WTC11 (cell line): Measurements from ENCODE around the gene KIRREL3. TPM values are rescaled to one million over a fixed set of nuclear protein-coding genes. Genes with fewer than 3 reads are reported as not detected.

Experiments used
- ATAC-seq: fragments of 200-7000 bp; cut with Tn5 transposase; 2 replicates; pipeline ENCODE4 v1.10.0; 2021; ENCODE audit warnings: mild to moderate bottlenecking, moderate library complexity
- CTCF ChIA-PET: fragments of 300-600 bp; sonication (Branson Sonifier 250); formaldehyde crosslinking; loops from one replicate; lab custom pipeline; 2021; ENCODE audit warnings: antibody characterized with exemption; lab: Charles Lee
- POLR2A ChIA-PET: fragments of 350-600 bp; sonication (Branson Sonifier 250); formaldehyde crosslinking; loops from one replicate; lab custom pipeline; 2021; ENCODE audit warnings: antibody characterized with exemption; lab: Charles Lee
- DNase-seq: peaks from one replicate; pipeline ENCODE4 v3.0.0; 2021; ENCODE audit warnings: low spot score
- H3K27ac Mint-ChIP-seq: 2 replicates; pipeline ENCODE4 v1.8.0; 2021; ENCODE audit warnings: mixed read lengths
- H3K27me3 Mint-ChIP-seq: 2 replicates; pipeline ENCODE4 v1.8.0; 2021; ENCODE audit warnings: low read depth, mild to moderate bottlenecking, moderate library complexity, mixed read lengths
- H3K36me3 Mint-ChIP-seq: 2 replicates; pipeline ENCODE4 v1.8.0; 2021; ENCODE audit warnings: mixed read lengths
- H3K4me1 Mint-ChIP-seq: 2 replicates; pipeline ENCODE4 v1.8.0; 2022; ENCODE audit warnings: mixed read lengths
- H3K4me3 Mint-ChIP-seq: 2 replicates; pipeline ENCODE4 v1.8.0; 2021; ENCODE audit warnings: mild to moderate bottlenecking, moderate library complexity, mixed read lengths
- H3K9me3 Mint-ChIP-seq: 2 replicates; pipeline ENCODE4 v1.8.0; 2021; ENCODE audit warnings: mixed read lengths
- AR ChIP-seq: fragments of 250-450 bp; sonication (Bioruptor Pico); IDR thresholded peaks from 2 replicates; pipeline ENCODE4 v1.9.0; 2021; ENCODE audit warnings: mild to moderate bottlenecking
- CREB1 ChIP-seq: sonication (generic); formaldehyde crosslinking; IDR thresholded peaks from 2 replicates; pipeline ENCODE4 v1.8.0; 2023; ENCODE audit warnings: mild to moderate bottlenecking, missing genetic modification reagents
- JAZF1 ChIP-seq: fragments of 250-450 bp; sonication (Bioruptor Pico); IDR thresholded peaks from 2 replicates; pipeline ENCODE4 v1.9.0; 2021; ENCODE audit warnings: moderate library complexity, mild to moderate bottlenecking, inconsistent platforms
- MAX ChIP-seq: sonication (generic); formaldehyde crosslinking; IDR thresholded peaks from 2 replicates; pipeline ENCODE4 v1.8.0; 2022; ENCODE audit warnings: mild to moderate bottlenecking, missing genetic modification reagents
- MYBL2 ChIP-seq: sonication (generic); formaldehyde crosslinking; IDR thresholded peaks from 2 replicates; pipeline ENCODE4 v1.8.1; 2023; ENCODE audit warnings: mild to moderate bottlenecking, moderate library complexity, missing genetic modification reagents
- NR1H2 ChIP-seq: sonication (generic); formaldehyde crosslinking; IDR thresholded peaks from 2 replicates; pipeline ENCODE4 v1.9.0; 2021; ENCODE audit warnings: mild to moderate bottlenecking, moderate library complexity, missing genetic modification reagents
- PREB ChIP-seq: sonication (generic); formaldehyde crosslinking; IDR thresholded peaks from 2 replicates; pipeline ENCODE4 v1.8.1; 2022; ENCODE audit warnings: mild to moderate bottlenecking, missing genetic modification reagents, moderate library complexity, borderline replicate concordance
- RELA ChIP-seq: sonication (generic); formaldehyde crosslinking; IDR thresholded peaks from 2 replicates; pipeline ENCODE4 v1.8.1; 2022; ENCODE audit warnings: missing genetic modification reagents, mild to moderate bottlenecking, borderline replicate concordance
- RORB ChIP-seq: fragments of 250-450 bp; sonication (Bioruptor Pico); IDR thresholded peaks from 2 replicates; pipeline ENCODE4 v1.9.0; 2021; ENCODE audit warnings: mild to moderate bottlenecking
- SMAD3 ChIP-seq: sonication (generic); formaldehyde crosslinking; IDR thresholded peaks from 2 replicates; pipeline ENCODE4 v1.8.0; 2022; ENCODE audit warnings: missing genetic modification reagents, mild to moderate bottlenecking, borderline replicate concordance
- TEAD4 ChIP-seq: sonication (generic); formaldehyde crosslinking; IDR thresholded peaks from 2 replicates; pipeline ENCODE4 v1.8.0; 2022; ENCODE audit warnings: mild to moderate bottlenecking, missing genetic modification reagents
- USF1 ChIP-seq: sonication (generic); formaldehyde crosslinking; IDR thresholded peaks from 2 replicates; pipeline ENCODE4 v1.8.0; 2022; ENCODE audit warnings: mild to moderate bottlenecking, missing genetic modification reagents
- USF2 ChIP-seq: sonication (generic); formaldehyde crosslinking; IDR thresholded peaks from 2 replicates; pipeline ENCODE4 v1.8.1; 2023; ENCODE audit warnings: mild to moderate bottlenecking, missing genetic modification reagents, moderate library complexity
- ZNF219 ChIP-seq: sonication (generic); formaldehyde crosslinking; IDR thresholded peaks from 2 replicates; pipeline ENCODE4 v1.8.0; 2023; ENCODE audit warnings: missing genetic modification reagents, mild to moderate bottlenecking, borderline replicate concordance
- ZNF281 ChIP-seq: sonication (generic); formaldehyde crosslinking; IDR thresholded peaks from 2 replicates; pipeline ENCODE4 v1.8.0; 2023; ENCODE audit warnings: mild to moderate bottlenecking, missing genetic modification reagents
- ZNF416 ChIP-seq: fragments of 250-450 bp; sonication (Bioruptor Pico); IDR thresholded peaks from 2 replicates; pipeline ENCODE4 v1.9.0; 2021; ENCODE audit warnings: mild to moderate bottlenecking, inconsistent platforms
- ZNF423 ChIP-seq: fragments of 250-450 bp; sonication (Bioruptor Pico); IDR thresholded peaks from 2 replicates; pipeline ENCODE4 v2.1.2; 2022; ENCODE audit warnings: mild to moderate bottlenecking, moderate library complexity
- ZNF671 ChIP-seq: fragments of 250-450 bp; sonication (Bioruptor Pico); IDR thresholded peaks from 2 replicates; pipeline ENCODE4 v1.8.0; 2021; ENCODE audit warnings: mild to moderate bottlenecking
- ZSCAN18 ChIP-seq: fragments of 250-450 bp; sonication (Bioruptor Pico); IDR thresholded peaks from 2 replicates; pipeline ENCODE4 v2.1.2; 2022; ENCODE audit warnings: mild to moderate bottlenecking, moderate library complexity
- total RNA-seq: library from RNA; stranded (reverse); gene quantifications from 3 replicates; pipeline ENCODE4 v1.2.3, GENCODE V29; 2021
- TF ChIP-seq, protein P1 (sequence below): fragments of 200-600 bp; IDR thresholded peaks from 2 replicates; pipeline ENCODE4 v1.8.0; 2022; ENCODE audit warnings: antibody characterized with exemption

KIRREL3 gene
- total RNA-seq, 1 experiment from 2014 or later = 0.59 TPM

GRCh38 chr11:126917531-126918204 is 82.9 kb downstream of the KIRREL3 start (continued):
- no peak for TF ChIP-seq USF2 (CRISPR knock-in tag)
- TF ChIP-seq JAZF1 (CRISPR knock-in tag) = no peak
- TF ChIP-seq ZNF423 (CRISPR knock-in tag) = no peak
- no peak for TF ChIP-seq RELA (CRISPR knock-in tag)
- TF ChIP-seq ZNF671 (CRISPR knock-in tag) = no peak
- TF ChIP-seq PREB (CRISPR knock-in tag) = no peak
- TF ChIP-seq, protein P1, sequence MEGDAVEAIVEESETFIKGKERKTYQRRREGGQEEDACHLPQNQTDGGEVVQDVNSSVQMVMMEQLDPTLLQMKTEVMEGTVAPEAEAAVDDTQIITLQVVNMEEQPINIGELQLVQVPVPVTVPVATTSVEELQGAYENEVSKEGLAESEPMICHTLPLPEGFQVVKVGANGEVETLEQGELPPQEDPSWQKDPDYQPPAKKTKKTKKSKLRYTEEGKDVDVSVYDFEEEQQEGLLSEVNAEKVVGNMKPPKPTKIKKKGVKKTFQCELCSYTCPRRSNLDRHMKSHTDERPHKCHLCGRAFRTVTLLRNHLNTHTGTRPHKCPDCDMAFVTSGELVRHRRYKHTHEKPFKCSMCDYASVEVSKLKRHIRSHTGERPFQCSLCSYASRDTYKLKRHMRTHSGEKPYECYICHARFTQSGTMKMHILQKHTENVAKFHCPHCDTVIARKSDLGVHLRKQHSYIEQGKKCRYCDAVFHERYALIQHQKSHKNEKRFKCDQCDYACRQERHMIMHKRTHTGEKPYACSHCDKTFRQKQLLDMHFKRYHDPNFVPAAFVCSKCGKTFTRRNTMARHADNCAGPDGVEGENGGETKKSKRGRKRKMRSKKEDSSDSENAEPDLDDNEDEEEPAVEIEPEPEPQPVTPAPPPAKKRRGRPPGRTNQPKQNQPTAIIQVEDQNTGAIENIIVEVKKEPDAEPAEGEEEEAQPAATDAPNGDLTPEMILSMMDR = no peak

DNA sequence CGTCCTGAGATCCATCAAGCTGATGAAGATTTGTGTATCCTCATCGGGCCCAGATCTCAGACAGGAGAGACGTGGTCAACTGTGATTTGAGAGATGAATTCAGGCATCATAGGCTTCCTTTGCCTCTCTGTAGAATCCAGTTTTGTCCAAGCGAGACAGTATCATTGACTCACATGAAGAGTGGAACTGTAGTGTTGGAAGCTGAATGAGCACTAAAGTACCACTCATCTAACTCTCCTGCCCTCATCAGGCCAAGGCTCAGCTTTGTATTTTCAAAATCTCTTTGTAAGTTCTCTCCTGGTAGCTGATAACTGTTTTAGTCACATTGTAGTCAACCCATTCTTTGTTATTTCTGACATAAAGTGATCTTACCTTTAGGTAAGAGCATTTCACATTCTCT is 85.1 kb downstream of the KIRREL3 start:
- POLR2A ChIA-PET = no interaction called here
- Mint-ChIP-seq H3K27ac (no peak overlapping the region), H3K4me3 (no peak overlapping the region), H3K27me3 (no peaks in the 10 kb centered on the region), H3K9me3 (peaks cover 11% of the 10 kb centered on the region), H3K36me3 (no peaks in the 10 kb centered on the region), H3K4me1 (peaks cover 9% of the 10 kb centered on the region)
- ATAC-seq (no peak), DNase-seq (no peak)
- CTCF ChIA-PET = interaction anchor here (1.3 kb wide), 1 partner anchor 75 kb away, joined by 7 read pairs; no protein-coding TSS in a partner anchor
- TF ChIP-seq USF2 (CRISPR knock-in tag) (no peak), MAX (CRISPR knock-in tag) (no peak), RORB (no peak), ZNF281 (no peak), ZNF219 (CRISPR knock-in tag) (no peak), ZSCAN18 (no peak)

DNA sequence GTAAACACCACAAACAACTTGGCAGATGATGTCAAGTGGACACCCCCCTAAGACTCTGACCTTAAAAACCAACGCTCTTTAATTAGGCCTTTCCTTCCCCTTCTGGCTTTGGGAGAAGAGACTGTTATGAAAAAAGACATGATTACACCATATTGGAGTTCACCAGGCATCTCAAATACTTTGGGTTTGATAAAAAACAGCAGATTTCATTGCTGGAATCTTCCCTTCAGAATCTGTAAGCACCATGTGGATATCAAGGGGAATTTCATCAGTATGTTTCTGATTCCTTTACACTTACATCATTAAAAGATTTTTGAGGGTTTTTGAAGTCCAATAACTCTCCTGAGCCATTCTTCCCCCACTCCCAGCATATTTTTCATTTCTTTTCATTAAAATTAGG is 85.6 kb downstream of the KIRREL3 start:
- POLR2A ChIA-PET = no interaction called here
- DNase-seq (no peak), ATAC-seq (no peak)
- no peak overlapping the region for H3K4me3 Mint-ChIP-seq
- no peaks in the 10 kb centered on the region for H3K27me3 Mint-ChIP-seq
- H3K4me1 Mint-ChIP-seq = peaks cover 9% of the 10 kb centered on the region
- no peaks in the 10 kb centered on the region for H3K36me3 Mint-ChIP-seq
- no peak overlapping the region for H3K27ac Mint-ChIP-seq
- H3K9me3 Mint-ChIP-seq = peaks cover 11% of the 10 kb centered on the region
- CTCF ChIA-PET = interaction anchor here (1.3 kb wide), 1 partner anchor 75 kb away, joined by 7 read pairs; no protein-coding TSS in a partner anchor
- TF ChIP-seq ZNF416 (CRISPR knock-in tag) = no peak
- no peak for TF ChIP-seq MYBL2 (CRISPR knock-in tag)
- no peak for TF ChIP-seq CREB1
- TF ChIP-seq AR (CRISPR knock-in tag) = no peak
- no peak for TF ChIP-seq SMAD3 (CRISPR knock-in tag)
- TF ChIP-seq ZNF423 (CRISPR knock-in tag) = no peak
- TF ChIP-seq TEAD4 = no peak
- TF ChIP-seq USF1 (CRISPR knock-in tag) = no peak
- TF ChIP-seq NR1H2 (CRISPR knock-in tag) = no peak
- TF ChIP-seq ZNF219 (CRISPR knock-in tag) = no peak
